ENCODE data around the gene WRNIP1. TPM values are rescaled to one million over a fixed set of nuclear protein-coding genes. Genes with fewer than 3 reads are reported as not detected.

The WRNIP1 gene
- total RNA-seq, 1 donor from 2014 or later, result 31.5 TPM

DNA sequence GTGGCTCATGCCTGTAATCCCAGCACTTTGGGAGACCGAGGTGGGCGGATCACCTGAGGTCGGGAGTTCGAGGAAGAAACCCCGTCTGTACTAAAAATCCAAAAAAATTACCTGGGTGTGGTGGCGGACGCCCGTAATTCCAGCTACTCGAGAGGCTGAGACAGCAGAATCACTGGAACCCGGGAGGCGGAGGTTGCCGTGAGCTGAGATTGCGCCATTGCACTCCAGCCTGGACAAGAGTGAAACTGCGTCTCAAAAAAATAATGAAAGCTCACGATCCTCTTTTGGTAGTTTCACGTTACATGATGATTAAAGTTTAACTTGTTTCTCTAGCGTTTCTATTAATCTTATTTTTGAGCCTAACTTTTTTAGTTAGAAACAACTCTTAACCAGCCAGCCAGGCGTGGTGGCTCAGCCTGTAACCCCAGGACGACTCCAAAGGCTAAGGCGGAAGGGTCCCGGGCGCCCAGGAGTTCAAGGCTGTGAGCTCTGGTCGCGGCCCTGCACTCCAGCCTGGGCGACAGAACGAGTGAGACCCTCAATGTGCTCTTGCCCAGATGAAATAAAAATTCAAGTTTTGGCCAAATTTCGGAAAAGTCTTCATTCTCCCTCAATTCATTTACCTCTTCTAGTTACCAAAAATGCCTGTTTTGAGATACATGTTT, 1.2 kb upstream of the WRNIP1 start:
- H3K79me2 ChIP-seq (ENCODE audit: insufficient read depth, low read length), result peaks cover 35% of the 10 kb centered on the region
- peaks cover 26% of the 10 kb centered on the region for H4K20me1 ChIP-seq (ENCODE audit: insufficient read depth, low read length)
- FAIRE-seq, result no peak
- peak overlapping the region; percentile 97 for H3K27ac Mint-ChIP-seq (ENCODE audit: unreplicated experiment)
- no peaks in the 10 kb centered on the region for H3K9me3 Mint-ChIP-seq (ENCODE audit: unreplicated experiment)
- peaks cover 15% of the 10 kb centered on the region for H3K4me1 ChIP-seq (ENCODE audit: insufficient read depth, low read length)
- peak overlapping the region; percentile 92 for H3K4me3 Mint-ChIP-seq (ENCODE audit: unreplicated experiment)
- no peak for TF ChIP-seq EZH2 (IDR thresholded peaks at IDR 0.05; ENCODE audit: insufficient read depth, low read length)
- TF ChIP-seq, protein P1, sequence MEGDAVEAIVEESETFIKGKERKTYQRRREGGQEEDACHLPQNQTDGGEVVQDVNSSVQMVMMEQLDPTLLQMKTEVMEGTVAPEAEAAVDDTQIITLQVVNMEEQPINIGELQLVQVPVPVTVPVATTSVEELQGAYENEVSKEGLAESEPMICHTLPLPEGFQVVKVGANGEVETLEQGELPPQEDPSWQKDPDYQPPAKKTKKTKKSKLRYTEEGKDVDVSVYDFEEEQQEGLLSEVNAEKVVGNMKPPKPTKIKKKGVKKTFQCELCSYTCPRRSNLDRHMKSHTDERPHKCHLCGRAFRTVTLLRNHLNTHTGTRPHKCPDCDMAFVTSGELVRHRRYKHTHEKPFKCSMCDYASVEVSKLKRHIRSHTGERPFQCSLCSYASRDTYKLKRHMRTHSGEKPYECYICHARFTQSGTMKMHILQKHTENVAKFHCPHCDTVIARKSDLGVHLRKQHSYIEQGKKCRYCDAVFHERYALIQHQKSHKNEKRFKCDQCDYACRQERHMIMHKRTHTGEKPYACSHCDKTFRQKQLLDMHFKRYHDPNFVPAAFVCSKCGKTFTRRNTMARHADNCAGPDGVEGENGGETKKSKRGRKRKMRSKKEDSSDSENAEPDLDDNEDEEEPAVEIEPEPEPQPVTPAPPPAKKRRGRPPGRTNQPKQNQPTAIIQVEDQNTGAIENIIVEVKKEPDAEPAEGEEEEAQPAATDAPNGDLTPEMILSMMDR (IDR thresholded peaks at IDR 0.05; ENCODE audit: insufficient read depth, low read depth, low read length), result no peak
- H3K4me3 ChIP-seq (ENCODE audit: insufficient read depth, low read depth, low read length), result peak overlapping the region; percentile 89
- H3K27me3 Mint-ChIP-seq (ENCODE audit: low read depth, unreplicated experiment), result no peaks in the 10 kb centered on the region
- H3K27me3 ChIP-seq (ENCODE audit: insufficient read depth, low read length), result no peaks in the 10 kb centered on the region
- peak overlapping the region; percentile 94 for H2AFZ ChIP-seq (ENCODE audit: low read depth, low read length)
- peak overlapping the region; percentile 97 for H3K9ac ChIP-seq (ENCODE audit: low read length)
- H3K36me3 Mint-ChIP-seq (ENCODE audit: low read depth, unreplicated experiment), result no peaks in the 10 kb centered on the region
- H3K9me3 ChIP-seq (ENCODE audit: insufficient read depth, low read depth, low read length), result no peaks in the 10 kb centered on the region
- no peaks in the 10 kb centered on the region for H3K36me3 ChIP-seq (ENCODE audit: insufficient read depth, low read length)
- DNase-seq (ENCODE audit: low read depth), result no peak
- H3K4me1 Mint-ChIP-seq (ENCODE audit: low read depth, unreplicated experiment), result peaks cover 21% of the 10 kb centered on the region
- peak overlapping the region; percentile 93 for H3K4me2 ChIP-seq (ENCODE audit: low read length)
- H3K27ac ChIP-seq (ENCODE audit: low read depth, low read length), result peak overlapping the region; percentile 97

DNA sequence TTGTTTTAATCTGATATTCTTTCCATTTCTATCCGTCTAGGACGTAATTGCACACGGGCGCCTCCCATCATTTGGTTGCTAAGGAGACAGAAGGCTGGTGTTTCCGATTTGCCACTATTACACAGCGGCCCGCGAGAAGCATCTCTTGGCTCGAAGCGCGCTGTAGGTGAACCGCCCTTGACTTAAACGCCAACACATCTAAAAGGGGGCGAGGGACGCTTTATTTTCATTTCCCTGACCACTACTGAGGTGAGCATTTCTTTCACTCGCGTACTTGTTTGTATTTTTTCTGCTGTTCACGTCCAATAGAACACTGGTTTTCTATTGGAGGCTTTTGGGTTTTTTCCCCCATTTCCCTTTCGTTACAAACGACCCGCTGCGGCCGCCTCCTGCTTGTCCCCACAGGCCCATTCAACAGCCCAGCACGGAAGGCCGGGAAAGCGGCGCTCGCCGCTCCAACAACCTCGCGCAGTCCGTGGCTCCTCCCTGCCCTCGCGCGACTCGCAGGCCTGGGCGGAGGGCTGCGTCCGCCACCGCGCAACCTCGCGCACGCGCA, 505 bp upstream of the WRNIP1 start:
- Histone ChIP-seq H3K27me3 (ENCODE audit: insufficient read depth, low read length) (no peaks in the 10 kb centered on the region), H3K4me2 (ENCODE audit: low read length) (peak overlapping the region; percentile 93), H3K4me1 (ENCODE audit: insufficient read depth, low read length) (peaks cover 17% of the 10 kb centered on the region), H3K27ac (ENCODE audit: low read depth, low read length) (peak overlapping the region; percentile 97), H3K4me3 (ENCODE audit: insufficient read depth, low read depth, low read length) (peak overlapping the region; percentile 89), H3K9me3 (ENCODE audit: insufficient read depth, low read depth, low read length) (no peaks in the 10 kb centered on the region), H4K20me1 (ENCODE audit: insufficient read depth, low read length) (peaks cover 29% of the 10 kb centered on the region), H3K79me2 (ENCODE audit: insufficient read depth, low read length) (peaks cover 41% of the 10 kb centered on the region), H3K9ac (ENCODE audit: low read length) (peak overlapping the region; percentile 97), H3K36me3 (ENCODE audit: insufficient read depth, low read length) (no peaks in the 10 kb centered on the region), H2AFZ (ENCODE audit: low read depth, low read length) (peak overlapping the region; percentile 94)
- no peak for TF ChIP-seq EZH2 (IDR thresholded peaks at IDR 0.05; ENCODE audit: insufficient read depth, low read length)
- TF ChIP-seq, protein P1 (IDR thresholded peaks at IDR 0.05; ENCODE audit: insufficient read depth, low read depth, low read length), result no peak
- no peak for FAIRE-seq
- DNase-seq (ENCODE audit: low read depth), result peak; percentile 65
- Mint-ChIP-seq H3K27ac (ENCODE audit: unreplicated experiment) (peak overlapping the region; percentile 97), H3K9me3 (ENCODE audit: unreplicated experiment) (no peaks in the 10 kb centered on the region), H3K4me1 (ENCODE audit: low read depth, unreplicated experiment) (peaks cover 21% of the 10 kb centered on the region), H3K27me3 (ENCODE audit: low read depth, unreplicated experiment) (no peaks in the 10 kb centered on the region), H3K4me3 (ENCODE audit: unreplicated experiment) (peak overlapping the region; percentile 92), H3K36me3 (ENCODE audit: low read depth, unreplicated experiment) (no peaks in the 10 kb centered on the region)

Measured in astrocyte (in vitro differentiated cells and primary cell).